HG02884 (cell line): ENCODE results near the gene SAXO2.
"Not testable (repeated sequence)": the region's sequence is repeated elsewhere in the genome, so short reads cannot be mapped to it uniquely, and the experiment has no call there.

Experiments
- ATAC-seq: cut with Tn5 transposase; IDR thresholded peaks from one replicate; pipeline ENCODE4 v1.9.1; 2021; ENCODE audit warnings: mild to moderate bottlenecking, moderate library complexity; ENCODE audit not compliant: unreplicated experiment

SAXO2 gene

DNA sequence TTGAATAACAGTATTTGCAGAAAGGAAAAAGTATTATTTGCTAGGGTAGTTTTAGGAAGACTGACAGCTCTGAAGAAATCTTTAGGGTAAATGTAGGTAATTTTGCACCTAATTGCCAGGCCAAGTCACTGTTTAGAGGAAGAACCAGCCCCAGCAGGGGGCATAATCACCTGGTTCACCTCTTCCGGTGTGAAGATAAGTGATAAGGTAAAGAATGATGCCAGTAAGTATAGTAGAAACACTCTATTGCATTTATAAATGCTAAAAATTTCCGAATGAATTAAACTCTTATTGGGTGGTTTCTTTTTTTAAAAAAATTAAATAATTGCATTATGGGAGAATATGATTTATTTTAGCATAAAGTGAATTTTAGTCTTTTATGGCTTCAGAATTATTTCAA is 21.8 kb downstream of the SAXO2 start:
- ATAC-seq = not testable (repeated sequence)

DNA sequence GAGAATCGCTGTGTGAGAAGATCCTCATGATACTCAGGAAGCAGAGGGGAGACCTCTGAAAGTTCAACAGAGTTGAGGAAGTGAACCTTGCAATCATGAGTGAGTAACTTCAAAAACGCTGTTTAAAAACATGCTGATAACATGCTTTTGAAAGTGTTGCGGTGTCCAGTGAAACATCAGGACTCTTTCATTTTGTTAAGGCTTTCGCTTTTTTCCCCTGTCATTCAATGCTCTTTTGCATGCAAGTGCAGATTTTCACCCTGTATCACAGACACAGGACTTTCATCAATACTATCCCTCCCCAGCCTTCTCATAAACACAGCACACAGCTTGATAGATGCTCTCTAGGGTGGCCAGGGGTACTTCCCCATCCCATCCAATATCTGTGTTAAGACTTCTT is 23.9 kb downstream of the SAXO2 start:
- ATAC-seq = peak; percentile 90

DNA sequence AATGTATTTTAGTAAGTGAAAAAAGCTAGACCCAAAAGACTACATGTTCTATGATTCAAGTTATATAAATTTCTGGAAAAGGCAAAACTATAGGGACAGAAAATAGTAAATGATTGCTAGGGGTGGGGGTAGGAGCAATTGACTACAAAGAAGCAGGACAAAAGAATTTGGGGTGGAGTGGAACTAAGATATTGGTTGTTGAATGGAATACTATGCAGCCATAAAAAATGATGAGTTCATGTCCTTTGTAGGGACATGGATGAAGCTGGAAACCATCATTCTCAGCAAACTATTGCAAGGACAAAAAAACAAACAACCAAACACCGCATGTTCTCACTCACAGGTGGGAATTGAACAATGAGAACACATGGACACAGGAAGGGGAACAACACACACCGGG is 25.6 kb downstream of the SAXO2 start:
- ATAC-seq = not testable (repeated sequence)

DNA sequence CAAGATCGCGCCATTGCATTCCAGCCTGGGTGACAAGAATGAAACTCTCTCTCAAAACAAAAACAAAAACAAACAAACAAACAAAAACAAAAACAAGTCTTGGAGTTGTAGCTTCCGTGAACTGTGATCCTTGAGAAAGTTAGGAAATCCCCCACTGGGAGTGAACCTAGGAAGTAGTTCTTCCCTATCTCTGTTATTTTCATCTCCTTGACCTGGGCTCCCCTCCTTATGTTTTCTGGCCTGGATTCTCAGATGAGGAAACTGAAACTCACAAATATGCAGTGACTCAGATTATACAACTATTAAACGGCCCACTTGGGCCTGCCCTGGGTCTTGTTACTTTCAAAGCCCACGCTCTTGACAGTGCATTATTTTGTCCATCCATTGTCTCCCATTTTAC is 29.7 kb downstream of the SAXO2 start:
- no peak for ATAC-seq

DNA sequence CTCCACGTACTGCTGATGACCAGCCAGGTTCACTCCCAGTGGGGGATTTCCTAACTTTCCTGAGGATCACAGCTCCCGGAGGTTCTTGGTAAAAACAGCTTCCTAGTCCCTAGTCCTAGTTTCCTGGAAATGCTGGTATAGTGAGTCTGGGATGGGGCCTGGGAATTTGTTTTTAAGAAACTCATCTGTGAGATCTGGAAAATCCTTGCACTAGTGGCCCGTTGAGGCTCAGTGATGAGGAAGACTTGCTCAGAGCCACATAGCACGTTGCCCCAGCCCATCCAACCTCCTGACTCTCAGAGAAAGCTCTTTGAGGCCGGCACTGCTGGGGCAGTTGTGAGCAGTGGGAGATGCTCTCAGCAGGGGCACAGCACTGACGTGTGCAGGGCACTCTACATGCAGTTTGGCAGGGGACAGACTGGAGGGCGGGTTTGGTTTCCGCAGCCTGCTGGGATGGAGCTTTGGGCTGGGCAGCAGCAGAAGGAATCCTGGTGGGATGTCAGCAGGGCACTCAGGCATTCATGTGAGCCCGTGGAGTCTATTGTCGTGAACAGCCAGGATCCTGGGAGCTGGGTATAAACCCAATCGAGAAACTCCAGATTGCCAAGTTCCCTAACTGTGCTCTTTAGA is 31.6 kb downstream of the SAXO2 start:
- no peak for ATAC-seq

DNA sequence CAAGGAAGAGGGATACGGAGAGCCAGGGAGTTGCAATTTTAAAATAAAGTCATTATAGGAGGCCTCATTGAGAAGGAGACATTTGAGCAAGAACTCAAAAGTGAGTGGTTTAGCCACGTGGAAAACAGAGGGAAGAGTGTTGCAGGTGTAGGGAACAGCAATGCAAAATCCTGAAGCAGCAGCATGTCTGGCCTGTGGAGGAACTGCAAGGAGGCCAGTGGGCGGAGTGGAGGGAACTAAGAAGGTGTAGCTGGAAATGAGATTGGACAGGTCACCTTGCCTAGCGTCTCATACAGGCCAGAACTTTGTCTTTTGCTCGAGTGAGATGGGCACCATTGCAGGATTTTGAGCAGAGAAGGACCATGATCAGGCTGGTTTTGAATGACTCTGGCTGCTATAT is 34.9 kb downstream of the SAXO2 start:
- no peak for ATAC-seq

DNA sequence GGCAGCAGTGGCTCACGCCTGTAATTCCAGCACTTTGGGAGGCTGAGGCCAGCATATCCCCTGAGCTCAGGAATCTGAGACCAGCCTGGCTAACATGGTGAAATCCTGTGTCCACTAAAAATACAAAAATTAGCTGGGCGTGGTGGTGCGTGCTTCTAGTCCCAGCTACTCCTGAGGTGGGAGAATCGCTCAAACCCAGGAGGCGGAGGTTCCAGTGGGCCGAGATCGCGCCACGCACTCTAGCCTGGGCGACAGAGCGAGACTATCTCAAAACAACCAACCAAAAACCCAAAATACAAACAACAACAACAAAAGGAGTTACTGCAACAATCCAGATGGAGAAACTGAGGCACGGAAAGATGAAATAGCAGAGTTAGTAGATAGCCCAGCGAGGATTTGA is 35.4 kb downstream of the SAXO2 start:
- no peak for ATAC-seq

DNA sequence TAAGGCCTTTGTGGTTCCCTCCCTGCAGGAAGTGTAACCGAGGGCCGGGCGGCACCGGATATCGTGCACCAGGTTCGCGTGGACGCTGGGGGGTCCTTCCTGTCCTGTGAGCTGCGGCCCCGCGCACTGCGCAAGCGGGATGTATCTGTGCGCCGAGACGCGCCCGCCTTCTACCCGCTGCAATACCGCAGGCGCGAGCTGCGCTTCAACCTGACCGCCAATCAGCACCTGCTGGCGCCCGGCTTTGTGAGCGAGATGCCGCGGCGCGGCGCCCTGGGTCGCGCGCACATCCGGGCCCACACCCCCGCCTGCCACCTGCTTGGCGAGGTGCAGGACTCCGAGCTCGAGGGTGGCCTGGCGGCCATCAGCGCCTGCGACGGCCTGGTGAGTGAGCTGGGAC is 35.9 kb downstream of the SAXO2 start:
- no peak for ATAC-seq

DNA sequence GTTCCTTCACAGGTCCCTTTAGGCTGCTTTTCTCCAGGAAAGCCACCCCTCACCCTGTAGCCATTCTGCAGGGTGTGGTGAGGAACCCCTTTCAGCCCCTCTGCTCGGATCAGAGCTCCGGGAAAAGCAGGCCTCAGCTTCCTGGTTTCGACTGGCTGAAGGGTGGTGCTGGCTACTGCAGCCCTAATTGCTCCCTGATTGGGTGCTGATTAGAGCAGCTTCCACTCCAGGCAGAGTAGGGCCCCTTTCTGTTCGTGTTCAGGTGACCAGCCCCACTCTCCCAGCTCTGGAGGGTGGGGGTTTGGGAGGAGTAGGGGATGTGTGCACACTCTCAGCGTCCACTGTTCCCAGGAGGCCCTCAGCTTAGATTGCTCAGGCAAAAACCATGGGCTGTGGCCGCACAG is 36.9 kb downstream of the SAXO2 start:
- not testable (repeated sequence) for ATAC-seq

DNA sequence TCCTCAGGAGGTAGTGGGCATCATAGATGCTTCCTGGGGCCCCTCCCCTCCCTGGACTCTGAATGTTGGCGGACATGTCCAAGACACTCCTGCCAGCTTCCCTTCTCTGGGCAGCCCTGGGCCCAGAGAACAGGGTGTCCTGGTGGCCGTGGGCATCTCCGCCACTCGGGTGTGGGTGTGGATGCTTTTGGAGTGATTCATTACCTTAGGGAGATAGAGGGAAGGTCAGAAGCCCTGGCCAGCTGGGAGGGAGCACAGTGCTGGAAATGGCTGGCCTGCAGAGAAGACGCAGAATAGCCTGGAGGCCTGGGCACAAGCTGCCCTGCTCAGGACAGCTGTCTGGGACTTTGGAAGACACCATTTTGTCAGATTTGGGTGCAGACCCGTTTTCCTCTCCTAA is 37.7 kb downstream of the SAXO2 start:
- ATAC-seq = not testable (repeated sequence)

DNA sequence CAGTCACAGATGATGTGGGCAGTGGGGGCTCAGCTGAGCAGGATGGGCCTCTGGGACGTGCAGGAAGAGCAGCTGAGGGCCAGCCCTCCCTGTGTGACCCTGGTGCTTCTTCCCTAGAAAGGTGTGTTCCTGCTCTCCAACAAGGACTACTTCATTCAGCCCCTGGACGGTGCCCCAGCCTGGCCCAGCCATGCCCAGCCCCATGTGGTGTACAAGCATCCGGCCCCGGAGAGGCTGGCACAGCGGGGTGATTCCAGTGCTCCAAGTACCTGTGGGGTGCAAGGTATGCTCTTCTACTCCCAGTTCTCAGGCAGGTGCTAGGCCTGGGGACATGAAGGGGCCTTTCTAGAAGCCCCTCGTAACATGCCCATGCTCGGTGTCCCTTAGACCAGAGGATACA is 38.3 kb downstream of the SAXO2 start:
- no peak for ATAC-seq

DNA sequence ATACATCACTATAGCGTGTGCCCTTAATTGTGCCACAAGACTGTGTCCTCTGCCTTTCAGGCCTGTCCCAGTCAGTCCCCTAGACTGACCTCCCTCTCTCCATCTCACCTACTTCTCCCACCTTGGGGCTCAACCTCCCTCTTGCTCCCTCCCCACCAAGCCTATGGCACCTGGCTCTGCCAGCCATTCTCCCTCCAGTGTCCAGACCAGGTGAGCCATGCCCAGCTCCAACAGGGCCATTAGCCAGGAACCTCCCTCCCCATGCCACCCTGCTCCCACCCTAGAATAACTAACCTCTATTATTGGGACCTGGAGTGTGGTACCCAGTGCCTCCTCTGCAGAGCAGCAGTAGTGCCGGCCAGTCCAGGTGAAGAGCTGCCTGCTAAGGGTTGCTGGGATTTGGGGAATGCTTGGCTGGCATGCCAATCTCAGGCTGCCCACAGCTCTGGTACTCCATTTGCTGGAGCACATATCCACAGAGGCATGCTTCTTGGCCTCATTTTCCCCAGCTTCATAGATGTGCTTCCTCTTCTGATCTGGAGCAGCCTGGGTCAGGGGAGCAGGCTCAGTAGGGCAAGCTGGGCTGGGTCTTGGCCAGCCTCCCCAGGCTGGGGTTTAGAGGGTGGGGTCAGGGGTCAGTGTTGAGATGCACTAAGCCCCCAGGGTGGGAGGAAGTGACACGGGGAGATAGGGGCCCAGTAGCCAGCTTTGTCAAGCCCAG is 38.8 kb downstream of the SAXO2 start:
- ATAC-seq = no peak

DNA sequence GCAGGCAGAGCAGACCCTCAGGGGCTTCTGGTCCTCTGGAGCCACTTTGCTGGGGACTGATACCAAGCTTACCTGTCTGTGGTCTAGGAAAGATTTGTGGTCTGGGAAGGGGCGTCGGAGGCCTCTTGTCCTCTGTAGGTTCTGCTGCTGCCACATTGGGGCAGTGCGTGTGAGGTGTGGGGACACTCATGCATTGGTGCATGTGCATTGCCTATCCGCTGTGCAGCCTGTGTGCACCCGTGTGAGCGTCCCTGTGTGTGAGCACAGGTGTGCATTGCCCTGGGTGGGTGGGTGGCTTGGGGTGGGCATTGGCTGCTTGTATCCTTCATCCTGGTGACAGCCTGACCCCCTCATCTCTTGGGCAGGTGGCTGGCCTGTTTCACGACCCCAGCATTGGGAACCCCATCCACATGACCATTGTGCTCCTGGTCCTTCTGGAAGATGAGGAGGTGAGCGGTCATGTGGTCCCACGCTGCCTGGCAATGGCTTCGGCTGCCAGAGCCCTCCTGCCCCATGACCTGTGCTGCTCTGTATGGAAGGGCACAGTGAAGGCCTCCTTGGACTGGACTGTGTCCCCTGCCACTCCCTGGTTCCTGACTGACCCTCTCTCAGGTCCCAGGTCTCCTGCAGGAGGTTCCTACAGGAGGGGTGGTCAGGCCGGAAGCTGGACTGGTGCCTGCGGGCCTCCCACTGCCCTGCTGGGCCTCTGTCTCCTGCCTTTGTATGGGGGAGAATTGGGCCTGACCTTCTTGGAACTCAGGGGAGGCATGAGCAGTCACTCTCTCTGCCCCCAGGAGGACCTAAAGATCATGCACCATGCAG is 41.5 kb downstream of the SAXO2 start:
- ATAC-seq = no peak

DNA sequence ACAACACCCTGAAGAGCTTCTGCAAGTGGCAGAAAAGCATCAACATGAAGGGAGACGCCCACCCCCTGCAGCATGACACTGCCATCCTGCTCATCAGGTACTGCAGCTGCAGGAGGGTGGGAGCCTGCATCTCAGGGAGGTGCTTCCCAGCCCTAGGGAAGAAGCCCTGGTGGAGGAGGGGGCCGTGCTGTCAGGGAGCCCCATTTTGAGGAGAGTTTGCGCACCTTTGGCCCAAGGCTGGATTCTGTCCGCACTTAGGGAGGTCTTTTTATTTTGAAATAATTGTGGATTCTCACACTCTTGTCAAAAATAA is 42.1 kb downstream of the SAXO2 start:
- ATAC-seq = no peak

DNA sequence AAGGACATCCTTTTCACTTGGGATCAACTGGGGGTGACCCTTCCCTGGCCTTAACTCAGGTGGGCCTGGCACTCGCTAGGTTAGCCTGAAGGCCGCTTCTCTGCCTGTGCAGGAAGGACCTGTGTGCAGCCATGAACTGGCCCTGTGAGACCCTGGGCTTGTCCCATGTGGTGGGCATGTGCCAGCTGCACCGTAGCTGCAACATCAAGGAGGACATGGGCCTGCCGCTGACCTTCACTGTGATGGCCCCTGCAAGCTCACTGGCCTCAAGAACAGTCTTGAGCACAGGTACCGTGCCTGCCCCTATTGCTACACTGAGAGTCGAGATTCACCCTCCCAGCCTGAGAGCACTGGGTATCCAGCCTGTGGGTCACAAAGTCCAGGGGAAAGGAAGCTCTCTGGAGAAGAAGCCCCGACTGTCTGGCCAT is 43.0 kb downstream of the SAXO2 start:
- ATAC-seq = no peak

DNA sequence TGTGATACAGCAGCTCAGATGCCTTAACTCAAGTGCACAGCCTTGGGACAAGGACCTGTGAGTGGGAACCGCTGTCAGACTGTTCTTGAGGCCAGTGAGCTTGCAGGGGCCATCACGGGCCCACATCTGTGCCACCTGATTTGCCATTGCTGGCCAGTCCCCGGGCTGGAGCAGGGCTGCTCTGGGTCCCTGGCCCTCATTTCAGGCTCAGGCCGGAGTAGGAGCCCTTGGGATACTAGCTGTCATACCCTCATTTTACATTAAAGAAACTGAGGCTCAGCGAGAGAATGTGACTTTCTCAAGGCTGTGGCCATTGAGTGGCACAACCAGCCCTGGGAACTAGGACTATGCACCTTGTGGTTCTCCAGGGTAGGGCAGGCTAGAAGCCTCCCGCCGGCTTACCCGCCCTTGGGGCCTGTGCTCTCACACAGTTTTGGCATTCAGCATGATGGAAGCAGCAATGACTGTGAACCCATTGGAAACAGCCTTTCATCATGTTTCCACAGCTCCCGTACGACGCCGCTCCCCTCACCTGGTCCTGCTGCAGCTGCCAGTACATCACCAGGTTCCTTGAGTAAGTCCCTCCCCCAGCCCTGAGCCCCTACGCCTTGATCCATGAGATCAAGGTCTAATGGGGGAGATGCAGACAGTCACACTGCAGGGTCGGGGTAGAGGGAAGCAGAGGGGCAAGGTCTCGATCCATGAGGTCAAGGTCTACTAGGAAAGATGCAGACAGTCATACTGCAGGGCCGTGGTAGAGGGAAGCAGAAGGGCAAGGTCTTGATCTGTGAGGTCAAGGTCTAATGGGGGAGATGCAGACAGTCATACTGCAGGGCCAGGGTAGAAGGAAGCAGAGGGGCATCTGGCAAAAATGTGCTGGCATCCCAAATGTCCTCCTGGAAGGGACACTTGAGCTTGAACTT is 44.4 kb downstream of the SAXO2 start:
- no peak for ATAC-seq

DNA sequence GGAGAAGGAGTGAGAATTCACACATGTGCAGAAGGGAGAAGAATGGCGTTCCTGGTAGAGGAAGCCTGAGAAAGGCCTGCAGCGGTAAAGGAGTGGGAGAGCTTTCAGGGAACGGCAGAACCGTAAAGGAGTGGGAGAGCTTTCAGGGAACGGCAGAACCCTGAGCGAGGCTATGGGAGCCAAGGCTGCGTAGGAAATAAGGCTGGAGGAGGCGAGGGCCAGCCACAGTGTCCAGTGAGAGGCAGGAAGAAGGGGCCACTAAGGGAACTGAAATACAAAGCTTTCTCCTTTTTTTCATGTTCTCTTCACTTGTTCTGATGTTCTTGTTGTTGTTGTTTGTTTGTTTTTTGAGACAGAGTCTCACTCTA is 45.1 kb downstream of the SAXO2 start:
- ATAC-seq = no peak

DNA sequence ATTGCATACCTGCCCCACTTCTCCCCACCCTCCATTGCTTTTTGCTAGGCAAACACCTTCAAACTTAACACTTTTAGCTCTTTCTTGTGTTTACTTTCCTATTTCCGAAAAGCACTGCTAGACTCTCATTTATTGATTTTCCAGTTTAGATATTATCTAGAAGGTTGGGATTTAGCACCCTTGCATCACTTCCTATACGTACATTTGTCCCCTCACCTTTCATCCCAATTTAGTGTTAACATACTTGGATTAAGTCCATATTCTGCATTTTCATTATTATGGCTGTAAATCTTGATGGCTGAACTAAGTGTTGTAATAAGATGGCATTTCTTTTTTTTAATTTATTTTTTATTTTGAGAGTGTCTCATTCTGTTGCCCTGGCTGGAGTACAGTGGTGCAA is 47.2 kb downstream of the SAXO2 start:
- ATAC-seq = no peak

DNA sequence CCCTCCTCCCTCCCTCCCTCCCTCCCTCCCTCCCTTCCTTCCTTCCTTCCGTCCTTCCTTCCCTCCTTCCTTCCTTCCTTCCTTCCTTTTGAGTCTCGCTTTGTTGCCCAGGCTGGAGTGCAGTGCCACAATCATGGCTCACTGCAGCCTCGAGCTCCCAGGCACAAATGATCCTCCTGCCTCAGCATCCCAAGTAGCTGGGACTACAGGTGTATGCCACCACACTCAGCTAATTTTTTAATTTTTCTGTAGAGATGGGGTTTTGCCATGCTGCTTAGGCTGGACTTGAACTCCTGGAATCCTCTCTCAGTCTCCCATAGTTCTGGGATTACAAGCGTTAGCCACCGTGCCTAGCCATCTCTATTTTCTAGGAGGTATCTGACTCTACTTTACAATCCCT is 48.7 kb downstream of the SAXO2 start:
- ATAC-seq = not testable (repeated sequence)

DNA sequence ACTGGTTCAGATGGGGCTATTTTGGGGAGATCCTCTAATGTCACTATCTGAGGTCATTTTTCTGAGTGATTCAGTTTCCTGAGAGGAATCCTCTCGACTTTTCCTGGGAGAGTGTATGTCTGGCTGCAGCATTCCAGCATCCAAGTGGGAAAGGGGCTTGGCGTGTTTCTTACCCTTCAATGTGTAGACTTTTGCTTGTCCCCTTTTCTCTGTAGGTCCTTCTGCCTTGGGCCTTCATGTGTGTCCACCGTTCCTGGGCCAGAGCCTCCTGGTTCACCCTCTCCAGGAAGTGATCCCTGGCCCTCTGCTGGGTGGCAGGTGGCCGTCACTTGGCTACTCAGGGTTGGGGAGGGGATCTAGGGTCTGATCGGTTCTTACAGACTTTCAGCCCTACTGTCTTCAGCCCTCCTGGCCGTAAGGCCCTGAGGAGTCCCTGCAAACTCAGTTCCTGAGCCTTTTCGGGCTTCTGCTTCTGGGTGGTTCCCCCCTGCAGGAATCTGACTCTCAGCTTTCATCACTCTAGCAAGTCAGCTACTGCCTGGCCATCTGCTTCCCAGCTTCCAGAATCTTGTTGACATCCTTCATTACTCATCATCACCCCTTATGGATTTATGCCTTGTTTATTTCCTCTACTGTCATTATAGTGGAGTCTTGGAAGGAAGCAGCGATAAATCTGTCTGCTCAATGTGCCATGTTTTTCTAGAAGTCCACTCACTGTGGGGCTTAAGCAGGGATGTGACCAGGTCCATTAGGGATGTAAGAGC is 50.1 kb downstream of the SAXO2 start:
- no peak for ATAC-seq
